AG04450 (cell line): ENCODE measurements around the gene KRTAP4-7. TPM values are rescaled to one million over a fixed set of nuclear protein-coding genes. Genes with fewer than 3 reads are reported as not detected.
"Not testable (repeated sequence)": the region's sequence is repeated elsewhere in the genome, so short reads cannot be mapped to it uniquely, and the experiment has no call there.

ENCODE experiments used
- CTCF ChIA-PET: fragments of 300-600, 350-600 bp; formaldehyde crosslinking; extraction: SDS; loops from one replicate; lab custom pipeline; 2022; ENCODE audit warnings: antibody characterized with exemption, inconsistent platforms; lab: Charles Lee
- POLR2A ChIA-PET: fragments of 350-600 bp; formaldehyde crosslinking; extraction: SDS; loops from one replicate; lab custom pipeline; 2021; ENCODE audit warnings: antibody characterized with exemption, inconsistent platforms; lab: Yijun Ruan, JAX
- DNase-seq: peaks from one replicate; pipeline ENCODE4 v3.0.0-alpha.2; 2011; ENCODE audit warnings: low read depth, low spot score
- H3K27ac ChIP-seq: one replicate; pipeline ENCODE4 v1.5.1; 2012; ENCODE audit warnings: low read depth, low read length, control low read depth
- H3K27me3 ChIP-seq: one replicate; pipeline ENCODE4 v1.6.0; 2012; ENCODE audit warnings: low read length; ENCODE audit not compliant: control insufficient read depth, insufficient read depth
- H3K4me3 ChIP-seq: 2 replicates; pipeline ENCODE4 v1.5.1; 2011; ENCODE audit warnings: mild to moderate bottlenecking, low read depth, low read length, control low read depth
- H3K9me3 ChIP-seq: 2 replicates; pipeline ENCODE4 v1.5.1; 2012; ENCODE audit warnings: low read length; ENCODE audit not compliant: control insufficient read depth, insufficient read depth
- polyA plus RNA-seq: library from polyadenylated mRNA; depleted of rRNA; stranded (reverse); fragments of >200 nt; gene quantifications from 2 replicates; pipeline ENCODE4 v1.2.3, GENCODE V29; 2011
- TF ChIP-seq, protein P1 (sequence below): IDR thresholded peaks from 2 replicates; pipeline ENCODE4 v1.5.1; 2011; ENCODE audit warnings: low read depth, low read length, control low read depth, inconsistent platforms

KRTAP4-7 gene
- polyA plus RNA-seq, 1 experiment = not detected

DNA sequence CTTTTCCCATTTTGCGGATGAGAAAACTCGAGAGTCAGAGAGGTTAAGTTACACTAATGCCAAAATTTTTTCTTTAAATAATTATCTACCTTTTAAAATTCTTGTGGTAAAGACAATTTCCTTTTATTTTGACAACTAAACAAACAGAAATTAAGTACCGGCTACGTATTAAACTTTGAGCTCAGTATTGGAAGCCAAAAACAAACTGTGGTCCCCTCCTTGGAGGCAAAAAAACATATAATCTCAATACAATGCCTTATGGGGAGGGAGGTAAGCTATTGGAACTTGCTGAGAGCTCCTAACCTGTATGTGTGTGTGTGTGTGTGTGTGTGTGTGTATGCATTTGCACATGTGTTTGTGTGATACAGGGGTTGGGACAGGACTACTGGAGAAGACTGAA lies 20.5 kb upstream of the KRTAP4-7 start:
- Histone ChIP-seq H3K27ac (no peak overlapping the region), H3K27me3 (no peaks in the 10 kb centered on the region), H3K4me3 (no peak overlapping the region), H3K9me3 (no peaks in the 10 kb centered on the region)
- no peak for DNase-seq
- ChIA-PET POLR2A (no interaction called here), CTCF (no interaction called here)
- TF ChIP-seq, protein P1, sequence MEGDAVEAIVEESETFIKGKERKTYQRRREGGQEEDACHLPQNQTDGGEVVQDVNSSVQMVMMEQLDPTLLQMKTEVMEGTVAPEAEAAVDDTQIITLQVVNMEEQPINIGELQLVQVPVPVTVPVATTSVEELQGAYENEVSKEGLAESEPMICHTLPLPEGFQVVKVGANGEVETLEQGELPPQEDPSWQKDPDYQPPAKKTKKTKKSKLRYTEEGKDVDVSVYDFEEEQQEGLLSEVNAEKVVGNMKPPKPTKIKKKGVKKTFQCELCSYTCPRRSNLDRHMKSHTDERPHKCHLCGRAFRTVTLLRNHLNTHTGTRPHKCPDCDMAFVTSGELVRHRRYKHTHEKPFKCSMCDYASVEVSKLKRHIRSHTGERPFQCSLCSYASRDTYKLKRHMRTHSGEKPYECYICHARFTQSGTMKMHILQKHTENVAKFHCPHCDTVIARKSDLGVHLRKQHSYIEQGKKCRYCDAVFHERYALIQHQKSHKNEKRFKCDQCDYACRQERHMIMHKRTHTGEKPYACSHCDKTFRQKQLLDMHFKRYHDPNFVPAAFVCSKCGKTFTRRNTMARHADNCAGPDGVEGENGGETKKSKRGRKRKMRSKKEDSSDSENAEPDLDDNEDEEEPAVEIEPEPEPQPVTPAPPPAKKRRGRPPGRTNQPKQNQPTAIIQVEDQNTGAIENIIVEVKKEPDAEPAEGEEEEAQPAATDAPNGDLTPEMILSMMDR = no peak

- no peaks in the 10 kb centered on the region for H3K9me3 ChIP-seq
- no peak for DNase-seq
- CTCF ChIA-PET = no interaction called here
- no peak overlapping the region for H3K4me3 ChIP-seq
- no peak overlapping the region for H3K27ac ChIP-seq
- H3K27me3 ChIP-seq = no peaks in the 10 kb centered on the region
- POLR2A ChIA-PET = no interaction called here
- TF ChIP-seq, protein P1 = no peak
Measured at GRCh38 chr17:41064301-41064700, 19.6 kb upstream of the KRTAP4-7 start.

DNA sequence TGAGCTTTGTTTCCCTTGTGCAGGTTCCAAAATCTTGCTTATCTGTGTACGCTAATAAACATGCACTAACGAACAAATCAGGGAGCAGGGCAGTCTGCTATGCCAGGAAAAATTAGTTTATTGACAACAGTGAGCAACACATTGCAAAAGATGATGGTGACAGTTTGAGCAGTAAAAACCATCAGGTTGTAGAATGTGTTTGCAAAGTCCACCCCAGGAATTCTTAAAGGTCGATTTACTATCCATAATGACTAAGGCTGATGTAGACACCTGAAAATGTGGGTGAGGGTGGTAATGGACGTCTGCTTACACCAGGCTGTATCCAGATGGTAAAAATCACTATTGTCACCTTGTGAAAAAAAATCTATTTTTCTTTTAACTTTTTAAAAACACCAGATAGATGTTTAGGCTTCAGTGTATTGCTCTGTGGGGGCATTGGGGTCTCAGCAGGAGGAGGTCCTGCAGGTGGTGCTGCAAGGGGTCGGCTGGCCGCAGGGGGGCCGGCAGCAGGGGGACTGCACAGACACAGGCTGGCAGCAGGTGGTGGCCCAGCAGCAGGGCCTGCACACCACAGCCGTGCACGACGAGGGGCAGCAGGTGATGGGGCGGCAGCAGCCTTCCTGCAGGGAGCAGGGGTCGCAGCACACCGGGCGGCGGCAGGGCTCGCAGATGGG lies 18.8 kb upstream of the KRTAP4-7 start:
- CTCF ChIA-PET = not testable (repeated sequence)

GRCh38 chr17:41065829-41066624 lies 17.9 kb upstream of the KRTAP4-7 start, which contains the start of gene KRTAP2-4:
KRTAP2-4 (minus strand) TSS chr17:41065879; CDS start chr17:41065845, 34 bp downstream.
- H3K27me3 ChIP-seq = no peaks in the 10 kb centered on the region
- ChIA-PET CTCF (no interaction called here), POLR2A (no interaction called here)

More for the DNA sequence above, 18.8 kb upstream of the KRTAP4-7 start:
- H3K27me3 ChIP-seq, DNase-seq, H3K4me3 ChIP-seq, H3K27ac ChIP-seq, H3K9me3 ChIP-seq, POLR2A ChIA-PET: not testable (repeated sequence)

GRCh38 chr17:41067281-41067680 lies 16.7 kb upstream of the KRTAP4-7 start:
- Histone ChIP-seq H3K27me3 (no peaks in the 10 kb centered on the region), H3K9me3 (no peaks in the 10 kb centered on the region), H3K4me3 (no peak overlapping the region), H3K27ac (no peak overlapping the region)
- ChIA-PET POLR2A (no interaction called here), CTCF (no interaction called here)
- peak; percentile 41 for DNase-seq
- TF ChIP-seq, protein P1 = no peak

More at GRCh38 chr17:41065829-41066624, 17.9 kb upstream of the KRTAP4-7 start, which contains the start of gene KRTAP2-4:
- Histone ChIP-seq H3K4me3 (no peak within 1 kb of the TSS), H3K27ac (peak within 1 kb of the TSS; percentile 53), H3K9me3 (no peaks in the 10 kb centered on the region)
- TF ChIP-seq, protein P1 = no peak
- DNase-seq = peak; percentile 71
